Measurements from ENCODE around the gene PPM1A.

The PPM1A gene

GRCh38 chr14:60323199-60323896, 74.3 kb downstream of the PPM1A start:
- no peak for DNase-seq (ENCODE audit: low spot score)

- no peak for DNase-seq (ENCODE audit: low spot score)
These were observed 75.8 kb downstream of the PPM1A start for GRCh38 chr14:60324837-60325236.

- DNase-seq (ENCODE audit: low spot score), result no peak
These were observed 77.3 kb downstream of the PPM1A start for GRCh38 chr14:60326274-60326673.

- DNase-seq (ENCODE audit: low spot score), result peak; percentile 73
These were observed 78.7 kb downstream of the PPM1A start for GRCh38 chr14:60327447-60328331.

GRCh38 chr14:60328583-60328982, 79.6 kb downstream of the PPM1A start:
- DNase-seq (ENCODE audit: low spot score), result peak; percentile 9

GRCh38 chr14:60329274-60329673, 80.3 kb downstream of the PPM1A start:
- no peak for DNase-seq (ENCODE audit: low spot score)

- DNase-seq (ENCODE audit: low spot score), result peak; percentile 86
These were observed 82.4 kb downstream of the PPM1A start for GRCh38 chr14:60331201-60332045.

GRCh38 chr14:60332046-60332399, 83.0 kb downstream of the PPM1A start:
- no peak for DNase-seq (ENCODE audit: low spot score)

- DNase-seq (ENCODE audit: low spot score), result no peak
These were observed 83.8 kb downstream of the PPM1A start for GRCh38 chr14:60332869-60333268.

GRCh38 chr14:60339571-60339970, 90.5 kb downstream of the PPM1A start:
- DNase-seq (ENCODE audit: low spot score), result no peak

- DNase-seq (ENCODE audit: low spot score), result no peak
These were observed 94.6 kb downstream of the PPM1A start for GRCh38 chr14:60343571-60344071.

- DNase-seq (ENCODE audit: low spot score), result no peak
These were observed 95.7 kb downstream of the PPM1A start for GRCh38 chr14:60344751-60345150.

GRCh38 chr14:60346706-60347105, 97.7 kb downstream of the PPM1A start:
- no peak for DNase-seq (ENCODE audit: low spot score)

GRCh38 chr14:60348211-60348610, 99.2 kb downstream of the PPM1A start:
- no peak for DNase-seq (ENCODE audit: low spot score)

Data from NAMALWA (cell line).